OCI-LY1 (cell line): ENCODE results near the gene NID2.

ENCODE experiments used
- EZH2 ChIP-seq: fragments of 200-600 bp; sonication (generic), shearing (Covaris generic); IDR thresholded peaks from 2 replicates; pipeline ENCODE4 v1.8.0; 2017; ENCODE audit warnings: borderline replicate concordance, mixed run types, mild to moderate bottlenecking, antibody characterized with exemption, low read length, moderate library complexity, mixed read lengths
- TF ChIP-seq, protein P1 (sequence below): fragments of 200-600 bp; sonication (generic), shearing (Covaris generic); IDR thresholded peaks from 2 replicates; pipeline ENCODE4 v1.5.1; 2017; ENCODE audit warnings: mild to moderate bottlenecking, antibody characterized with exemption, low read length, moderate library complexity, mixed read lengths

DNA sequence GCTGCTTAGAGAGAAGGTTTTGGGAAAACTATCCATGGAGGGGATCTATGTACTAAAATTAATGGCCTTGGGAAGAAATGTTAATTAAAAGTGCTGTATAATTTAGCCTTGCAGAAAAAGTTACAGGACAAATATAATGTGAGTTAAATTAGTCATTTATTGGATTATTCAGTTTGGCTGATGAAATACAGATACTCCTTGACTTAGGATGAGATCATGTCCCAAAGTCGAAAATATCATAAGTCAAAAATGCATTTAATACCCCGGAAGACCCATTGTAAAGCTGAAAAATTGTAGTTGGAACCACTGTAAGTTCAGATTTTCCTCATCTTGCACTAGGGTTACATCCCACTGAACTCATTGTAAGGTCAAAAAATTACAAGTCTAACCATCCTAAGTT, 69.8 kb downstream of the NID2 start:
- TF ChIP-seq, protein P1, sequence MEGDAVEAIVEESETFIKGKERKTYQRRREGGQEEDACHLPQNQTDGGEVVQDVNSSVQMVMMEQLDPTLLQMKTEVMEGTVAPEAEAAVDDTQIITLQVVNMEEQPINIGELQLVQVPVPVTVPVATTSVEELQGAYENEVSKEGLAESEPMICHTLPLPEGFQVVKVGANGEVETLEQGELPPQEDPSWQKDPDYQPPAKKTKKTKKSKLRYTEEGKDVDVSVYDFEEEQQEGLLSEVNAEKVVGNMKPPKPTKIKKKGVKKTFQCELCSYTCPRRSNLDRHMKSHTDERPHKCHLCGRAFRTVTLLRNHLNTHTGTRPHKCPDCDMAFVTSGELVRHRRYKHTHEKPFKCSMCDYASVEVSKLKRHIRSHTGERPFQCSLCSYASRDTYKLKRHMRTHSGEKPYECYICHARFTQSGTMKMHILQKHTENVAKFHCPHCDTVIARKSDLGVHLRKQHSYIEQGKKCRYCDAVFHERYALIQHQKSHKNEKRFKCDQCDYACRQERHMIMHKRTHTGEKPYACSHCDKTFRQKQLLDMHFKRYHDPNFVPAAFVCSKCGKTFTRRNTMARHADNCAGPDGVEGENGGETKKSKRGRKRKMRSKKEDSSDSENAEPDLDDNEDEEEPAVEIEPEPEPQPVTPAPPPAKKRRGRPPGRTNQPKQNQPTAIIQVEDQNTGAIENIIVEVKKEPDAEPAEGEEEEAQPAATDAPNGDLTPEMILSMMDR, result no peak
- TF ChIP-seq EZH2, result no peak
